NCI-H128 (cell line): Measurements from ENCODE around the gene CT45A8.
"Not testable (repeated sequence)": the region's sequence is repeated elsewhere in the genome, so short reads cannot be mapped to it uniquely, and the experiment has no call there.

ENCODE experiments used
- DNase-seq: peaks from one replicate; lab custom pipeline; 2025; ENCODE audit not compliant: unreplicated experiment; lab: John Stamatoyannopoulos, UW

Gene CT45A8

GRCh38 chrX:135854438-135854837 is at the start of gene CT45A8:
TSS of gene CT45A8 (minus strand) at chrX:135854538. CDS start at chrX:135850783, 3,755 bp downstream.
- DNase-seq: not testable (repeated sequence)

GRCh38 chrX:135893294-135893817 is 39.0 kb upstream of the CT45A8 start, which contains the start of the genes CT45A10 and SAGE1:
TSS of gene CT45A10 (minus strand) at chrX:135893444. CDS start at chrX:135885344, 8,100 bp downstream.
TSS of gene SAGE1 (plus strand) at chrX:135893716. CDS start at chrX:135896243, 2,527 bp downstream.
- no peak for DNase-seq

GRCh38 chrX:135892781-135893180 is 38.4 kb upstream of the CT45A8 start:
- no peak for DNase-seq

GRCh38 chrX:135890087-135890585 is 35.8 kb upstream of the CT45A8 start:
- no peak for DNase-seq

GRCh38 chrX:135888976-135889375 is 34.6 kb upstream of the CT45A8 start:
- DNase-seq: not testable (repeated sequence)

GRCh38 chrX:135888230-135888629 is 33.9 kb upstream of the CT45A8 start:
- not testable (repeated sequence) for DNase-seq

DNA sequence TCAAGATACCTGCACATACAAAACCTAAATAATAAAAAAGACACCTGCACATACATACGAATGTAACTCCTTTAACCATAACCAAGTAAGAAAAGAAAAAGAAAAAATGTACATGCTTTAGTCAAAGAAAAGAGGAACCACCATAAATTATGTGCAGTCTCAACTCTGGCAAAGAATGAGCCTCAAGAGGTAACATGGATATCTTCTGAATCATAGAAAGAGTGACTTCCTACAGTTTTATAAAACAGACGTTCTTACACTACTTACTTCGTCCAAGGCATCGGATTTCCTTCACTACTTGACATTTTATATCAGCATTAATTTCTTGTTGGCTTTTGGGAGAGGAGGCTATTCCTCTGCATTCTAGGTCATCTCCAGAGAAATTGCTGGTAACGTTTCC is 28.4 kb upstream of the CT45A8 start:
- DNase-seq: not testable (repeated sequence)

DNA sequence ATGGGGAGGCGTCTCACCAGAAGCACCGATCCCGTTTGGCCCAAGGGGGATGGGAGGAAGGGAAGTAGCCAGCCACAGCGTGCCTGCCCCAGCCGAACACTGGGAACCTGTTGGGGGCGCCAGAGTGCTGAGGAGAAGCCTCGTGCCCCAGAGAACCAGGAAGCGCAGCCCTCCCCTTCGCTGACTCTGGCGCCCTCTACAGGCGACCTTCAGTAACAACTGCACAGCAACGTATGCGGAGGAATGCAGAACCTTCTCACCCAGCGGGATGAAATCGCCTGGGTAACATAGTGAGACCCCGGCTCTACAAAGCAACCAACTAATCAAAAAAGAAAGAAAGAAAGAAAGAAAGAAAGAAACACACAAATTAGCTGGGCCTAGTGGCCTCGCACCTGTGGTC is 17.4 kb upstream of the CT45A8 start, which contains the start of gene CT45A9:
CT45A9 (minus strand) TSS at position 101 of the 400 bp plus-strand sequence. CDS start 3,751 bp downstream, outside the sequence.
- DNase-seq: not testable (repeated sequence)

- not testable (repeated sequence) for DNase-seq
These were observed 17.2 kb downstream of the CT45A8 start, which contains the start of gene CT45A7 for GRCh38 chrX:135837180-135837579. TSS of gene CT45A7 (minus strand) at chrX:135837280. CDS start at chrX:135833533, 3,747 bp downstream.

DNA sequence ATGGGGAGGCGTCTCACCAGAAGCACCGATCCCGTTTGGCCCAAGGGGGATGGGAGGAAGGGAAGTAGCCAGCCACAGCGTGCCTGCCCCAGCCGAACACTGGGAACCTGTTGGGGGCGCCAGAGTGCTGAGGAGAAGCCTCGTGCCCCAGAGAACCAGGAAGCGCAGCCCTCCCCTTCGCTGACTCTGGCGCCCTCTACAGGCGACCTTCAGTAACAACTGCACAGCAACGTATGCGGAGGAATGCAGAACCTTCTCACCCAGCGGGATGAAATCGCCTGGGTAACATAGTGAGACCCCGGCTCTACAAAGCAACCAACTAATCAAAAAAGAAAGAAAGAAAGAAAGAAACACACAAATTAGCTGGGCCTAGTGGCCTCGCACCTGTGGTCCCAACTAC is 34.4 kb downstream of the CT45A8 start, which contains the start of gene CT45A2:
CT45A2 (minus strand) TSS at position 101 of the 400 bp plus-strand sequence. CDS start 3,747 bp downstream, outside the sequence.
- DNase-seq: not testable (repeated sequence)

GRCh38 chrX:135802687-135803086 is 51.7 kb downstream of the CT45A8 start, which contains the start of gene CT45A6:
TSS of gene CT45A6 (minus strand) at chrX:135802787. CDS start at chrX:135798993, 3,794 bp downstream.
- DNase-seq: not testable (repeated sequence)
